Smooth muscle cell (in vitro differentiated cells): Measurements from ENCODE around the gene ATP8B4. TPM values are rescaled to one million over a fixed set of nuclear protein-coding genes. Genes with fewer than 3 reads are reported as not detected.

Source experiments
- DNase-seq: peaks from one replicate; lab custom pipeline; 2025; ENCODE audit not compliant: unreplicated experiment; lab: John Stamatoyannopoulos, UW
- H2AFZ ChIP-seq: fragments of 200-600 bp; sonication (generic); 2 replicates; pipeline ENCODE4 v1.6.0; 2016; ENCODE audit warnings: antibody characterized with exemption, low read depth, mild to moderate bottlenecking
- H3F3A ChIP-seq: fragments of 200-600 bp; sonication (generic); 2 replicates; pipeline ENCODE4 v1.6.0; 2017; ENCODE audit warnings: antibody characterized with exemption, low read depth
- H3K27ac ChIP-seq: fragments of 200-600 bp; sonication (generic); 2 replicates; pipeline ENCODE4 v1.5.1; 2016; ENCODE audit warnings: low read depth, mild to moderate bottlenecking
- H3K27me3 ChIP-seq: fragments of 200-600 bp; sonication (generic); 2 replicates; pipeline ENCODE4 v1.6.1; 2016; ENCODE audit warnings: low read depth, mild to moderate bottlenecking
- H3K36me3 ChIP-seq: fragments of 200-600 bp; sonication (generic); 2 replicates; pipeline ENCODE4 v1.5.1; 2016; ENCODE audit warnings: low read depth
- H3K4me1 ChIP-seq: fragments of 200-600 bp; sonication (generic); 2 replicates; pipeline ENCODE4 v1.5.1; 2016; ENCODE audit warnings: low read depth
- H3K4me2 ChIP-seq: fragments of 200-600 bp; sonication (generic); 2 replicates; pipeline ENCODE4 v1.6.0; 2016; ENCODE audit warnings: mild to moderate bottlenecking
- H3K4me3 ChIP-seq: fragments of 200-600 bp; sonication (generic); 2 replicates; pipeline ENCODE4 v1.5.1; 2016; ENCODE audit warnings: mild to moderate bottlenecking
- H3K79me2 ChIP-seq: fragments of 200-600 bp; sonication (generic); 2 replicates; pipeline ENCODE4 v1.6.0; 2016; ENCODE audit warnings: low read depth, mild to moderate bottlenecking
- H3K9ac ChIP-seq: fragments of 200-600 bp; sonication (generic); 2 replicates; pipeline ENCODE4 v1.6.0; 2016; ENCODE audit warnings: low read depth
- H3K9me3 ChIP-seq: fragments of 200-600 bp; sonication (generic); replicated peaks from 2 replicates; pipeline ENCODE4 v1.5.1; 2016; ENCODE audit warnings: low read depth
- H4K20me1 ChIP-seq: fragments of 200-600 bp; sonication (generic); 2 replicates; pipeline ENCODE4 v1.6.0; 2016; ENCODE audit warnings: low read depth
- CTCF ChIP-seq: fragments of 200-600 bp; sonication (generic); IDR thresholded peaks from 2 replicates; pipeline ENCODE4 v1.5.1; 2017; ENCODE audit warnings: borderline replicate concordance, mild to moderate bottlenecking, antibody characterized with exemption; ENCODE audit not compliant: insufficient read depth, poor library complexity, severe bottlenecking
- WGBS: methylation state at CpG from one replicate; pipeline ENCODE4 v1.1.7; 2016; ENCODE audit warnings: low lambda C conversion rate; 5-methylcytosine and 5-hydroxymethylcytosine counted together
- polyA plus RNA-seq: library from polyadenylated mRNA; unstranded; fragments of >200 nt; fragmentation: Nextera tagmentation; extraction: Ambion mirVana; gene quantifications from 2 replicates; pipeline ENCODE4 v1.2.1, GENCODE V29; 2016
- total RNA-seq: library from RNA; depleted of rRNA; stranded (reverse); fragments of >200 nt; gene quantifications from 2 replicates; pipeline ENCODE4 v1.2.3, GENCODE V29; 2014

The ATP8B4 gene
- total and polyA plus RNA-seq, 2 experiments from 2014 or later: 21.7 to 60.5 TPM

DNA sequence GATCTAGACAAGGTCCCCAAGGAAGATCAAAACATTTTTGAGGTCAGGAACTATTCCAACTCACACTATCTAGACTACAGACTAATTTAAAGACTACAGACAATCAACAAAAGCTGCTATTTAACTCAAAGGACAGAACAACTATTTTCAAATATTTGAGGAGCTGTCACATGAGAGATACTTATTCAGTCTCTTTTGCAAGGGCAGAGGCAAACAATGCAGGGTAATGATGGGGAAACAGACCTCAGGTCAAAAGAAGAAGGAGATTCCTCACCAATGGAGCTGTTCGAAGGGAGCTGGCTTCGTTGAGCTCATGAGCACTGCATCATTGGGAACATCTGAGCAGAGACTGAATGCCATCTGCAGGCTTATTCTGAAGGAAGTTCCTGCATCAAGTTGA lies 266.3 kb downstream of the ATP8B4 start:
- DNase-seq: no peak
- Histone ChIP-seq H3K4me3 (no peak overlapping the region), H3K9me3 (peaks cover 8% of the 10 kb centered on the region), H3K36me3 (peaks cover 8% of the 10 kb centered on the region), H3K4me2 (no peak overlapping the region), H3K79me2 (no peaks in the 10 kb centered on the region), H3K27me3 (no peaks in the 10 kb centered on the region), H3K27ac (no peak overlapping the region), H4K20me1 (no peaks in the 10 kb centered on the region), H3F3A (peaks cover 8% of the 10 kb centered on the region), H3K9ac (no peak overlapping the region), H3K4me1 (peaks cover 8% of the 10 kb centered on the region), H2AFZ (no peak overlapping the region)
- 97% methylated on average over 2 of the region's 2 CpGs for WGBS
- no peak for TF ChIP-seq CTCF

- Histone ChIP-seq H3K27ac (peak overlapping the region; percentile 91), H3K9me3 (peaks cover 8% of the 10 kb centered on the region), H3K27me3 (no peaks in the 10 kb centered on the region), H2AFZ (no peak overlapping the region), H3K79me2 (no peaks in the 10 kb centered on the region), H3K4me1 (peaks cover 8% of the 10 kb centered on the region), H4K20me1 (no peaks in the 10 kb centered on the region), H3F3A (peaks cover 8% of the 10 kb centered on the region), H3K36me3 (peaks cover 8% of the 10 kb centered on the region), H3K4me2 (peak overlapping the region; percentile 74), H3K9ac (peak overlapping the region; percentile 27), H3K4me3 (no peak overlapping the region)
- TF ChIP-seq CTCF: no peak
- 93% methylated on average over 2 of the region's 2 CpGs for WGBS
- DNase-seq: no peak
Observed at GRCh38 chr15:49848807-49849206, 270.2 kb downstream of the ATP8B4 start.

GRCh38 chr15:49848282-49848724 lies 270.7 kb downstream of the ATP8B4 start:
- TF ChIP-seq CTCF: no peak
- H4K20me1 ChIP-seq: no peaks in the 10 kb centered on the region
- no peaks in the 10 kb centered on the region for H3K27me3 ChIP-seq
- peaks cover 8% of the 10 kb centered on the region for H3F3A ChIP-seq
- no peak overlapping the region for H2AFZ ChIP-seq
- DNase-seq: no peak
- H3K4me1 ChIP-seq: peaks cover 8% of the 10 kb centered on the region
- H3K36me3 ChIP-seq: peaks cover 11% of the 10 kb centered on the region
- H3K9ac ChIP-seq: peak overlapping the region; percentile 50
- peak overlapping the region; percentile 91 for H3K27ac ChIP-seq
- no peaks in the 10 kb centered on the region for H3K79me2 ChIP-seq
- H3K9me3 ChIP-seq: peaks cover 8% of the 10 kb centered on the region
- no peak overlapping the region for H3K4me3 ChIP-seq
- WGBS: 29% methylated on average over 2 of the region's 2 CpGs
- H3K4me2 ChIP-seq: peak overlapping the region; percentile 74
